Coronary artery (tissue), 2 donors: ENCODE data around the gene TRAPPC4.
A peak's percentile ranks its signal among the peaks of the same experiment; 100 is the strongest.

Experiments
- DNase-seq: peaks from one replicate; pipeline ENCODE4 v3.0.0-alpha.2; 2017; ENCODE audit warnings: low spot score
- H3K27ac ChIP-seq, 2 donors: fragments of 200-600 bp; sonication (generic); one replicate each; pipeline ENCODE4 v1.5.1; 2016 to 2019
- H3K4me3 ChIP-seq: fragments of 200-600 bp; sonication (generic); 2 replicates; pipeline ENCODE4 v1.5.1; 2016; ENCODE audit warnings: mild to moderate bottlenecking, moderate library complexity
- CTCF ChIP-seq: fragments of 200-600 bp; sonication (generic); IDR thresholded peaks from one replicate; pipeline ENCODE4 v1.5.1; 2019; ENCODE audit warnings: antibody characterized with exemption

The TRAPPC4 gene

GRCh38 chr11:118998388-118998717 lies 20.2 kb upstream of the TRAPPC4 start:
- TF ChIP-seq CTCF = no peak
- Histone ChIP-seq H3K27ac (peak overlapping the region; percentile 82 to 97), H3K4me3 (peak overlapping the region; percentile 99)
- DNase-seq = no peak

GRCh38 chr11:118998822-118999221 lies 19.7 kb upstream of the TRAPPC4 start:
- peak overlapping the region; percentile 82 to 97 for H3K27ac ChIP-seq
- no peak for DNase-seq
- TF ChIP-seq CTCF = no peak
- H3K4me3 ChIP-seq = peak overlapping the region; percentile 99

- no peak for DNase-seq
- no peak overlapping the region for H3K4me3 ChIP-seq
- TF ChIP-seq CTCF = no peak
- no peak overlapping the region for H3K27ac ChIP-seq
These were observed 17.7 kb upstream of the TRAPPC4 start for GRCh38 chr11:119000906-119001305.

GRCh38 chr11:119006656-119007055 lies 11.9 kb upstream of the TRAPPC4 start:
- no peak for TF ChIP-seq CTCF
- Histone ChIP-seq H3K27ac (no peak overlapping the region), H3K4me3 (no peak overlapping the region)
- DNase-seq = no peak

GRCh38 chr11:119011476-119012053 lies 7.0 kb upstream of the TRAPPC4 start:
- no peak overlapping the region for H3K4me3 ChIP-seq
- no peak overlapping the region for H3K27ac ChIP-seq
- TF ChIP-seq CTCF = no peak
- DNase-seq = no peak

- no peak for TF ChIP-seq CTCF
- DNase-seq = no peak
- no peak overlapping the region for H3K27ac ChIP-seq
- no peak overlapping the region for H3K4me3 ChIP-seq
These were observed 5.9 kb upstream of the TRAPPC4 start for GRCh38 chr11:119012629-119013170.

- DNase-seq = no peak
- H3K4me3 ChIP-seq = no peak overlapping the region
- TF ChIP-seq CTCF = no peak
- no peak overlapping the region for H3K27ac ChIP-seq
These were observed 4.2 kb upstream of the TRAPPC4 start for GRCh38 chr11:119014209-119014924.
